GM10847 (cell line): ENCODE data around the gene VWCE.

Experiments used
- POLR2A ChIP-seq: IDR thresholded peaks from 2 replicates; pipeline ENCODE4 v1.6.1; 2011; ENCODE audit not compliant: insufficient read length; ENCODE audit errors: extremely low read depth

VWCE gene

GRCh38 chr11:61333550-61334433, 38.7 kb upstream of the VWCE start:
- no peak for TF ChIP-seq POLR2A

- peak; percentile 95 for TF ChIP-seq POLR2A
These were observed 37.9 kb upstream of the VWCE start, which contains the start of the genes DDB1 and TKFC for GRCh38 chr11:61332797-61333549. Gene DDB1 (minus strand): TSS chr11:61333105. CDS start chr11:61332968, 137 bp downstream. Gene TKFC (plus strand): TSS chr11:61333228. CDS start chr11:61334729, 1,501 bp downstream.

GRCh38 chr11:61332281-61332796, 37.2 kb upstream of the VWCE start:
- no peak for TF ChIP-seq POLR2A

GRCh38 chr11:61331651-61332050, 36.5 kb upstream of the VWCE start:
- no peak for TF ChIP-seq POLR2A

- TF ChIP-seq POLR2A = no peak
These were observed 34.8 kb upstream of the VWCE start for GRCh38 chr11:61329871-61330270.

- TF ChIP-seq POLR2A = no peak
These were observed 33.2 kb upstream of the VWCE start for GRCh38 chr11:61328351-61328750.

- no peak for TF ChIP-seq POLR2A
These were observed 32.6 kb upstream of the VWCE start for GRCh38 chr11:61327669-61328071.

GRCh38 chr11:61325649-61326414, 30.7 kb upstream of the VWCE start:
- no peak for TF ChIP-seq POLR2A

GRCh38 chr11:61315260-61315659, 20.1 kb upstream of the VWCE start:
- no peak for TF ChIP-seq POLR2A

- no peak for TF ChIP-seq POLR2A
These were observed 15.6 kb upstream of the VWCE start for GRCh38 chr11:61310749-61311148.

GRCh38 chr11:61309739-61310138, 14.6 kb upstream of the VWCE start:
- TF ChIP-seq POLR2A = no peak

- TF ChIP-seq POLR2A = no peak
These were observed 14.0 kb upstream of the VWCE start for GRCh38 chr11:61309141-61309540.

GRCh38 chr11:61307354-61307753, 12.2 kb upstream of the VWCE start:
- no peak for TF ChIP-seq POLR2A

- no peak for TF ChIP-seq POLR2A
These were observed 11.1 kb upstream of the VWCE start for GRCh38 chr11:61306221-61306620.

- no peak for TF ChIP-seq POLR2A
These were observed 10.3 kb upstream of the VWCE start for GRCh38 chr11:61305417-61305816.
